Measurements from ENCODE around the gene KREMEN2. TPM values are rescaled to one million over a fixed set of nuclear protein-coding genes. Genes with fewer than 3 reads are reported as not detected.
A peak's percentile ranks its signal among the peaks of the same experiment; 100 is the strongest.
"Not testable (repeated sequence)": the region's sequence is repeated elsewhere in the genome, so short reads cannot be mapped to it uniquely, and the experiment has no call there.

KREMEN2 gene, protein sequence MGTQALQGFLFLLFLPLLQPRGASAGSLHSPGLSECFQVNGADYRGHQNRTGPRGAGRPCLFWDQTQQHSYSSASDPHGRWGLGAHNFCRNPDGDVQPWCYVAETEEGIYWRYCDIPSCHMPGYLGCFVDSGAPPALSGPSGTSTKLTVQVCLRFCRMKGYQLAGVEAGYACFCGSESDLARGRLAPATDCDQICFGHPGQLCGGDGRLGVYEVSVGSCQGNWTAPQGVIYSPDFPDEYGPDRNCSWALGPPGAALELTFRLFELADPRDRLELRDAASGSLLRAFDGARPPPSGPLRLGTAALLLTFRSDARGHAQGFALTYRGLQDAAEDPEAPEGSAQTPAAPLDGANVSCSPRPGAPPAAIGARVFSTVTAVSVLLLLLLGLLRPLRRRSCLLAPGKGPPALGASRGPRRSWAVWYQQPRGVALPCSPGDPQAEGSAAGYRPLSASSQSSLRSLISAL
- total RNA-seq: 0.50 and 1.9 TPM in 2 replicates

GRCh38 chr16:2963723-2964474 is at the start of gene KREMEN2:
Gene KREMEN2 (plus strand): TSS chr16:2964275. CDS start chr16:2964521, 246 bp downstream.
- DNase-seq (ENCODE audit: low read depth): no peak

DNA sequence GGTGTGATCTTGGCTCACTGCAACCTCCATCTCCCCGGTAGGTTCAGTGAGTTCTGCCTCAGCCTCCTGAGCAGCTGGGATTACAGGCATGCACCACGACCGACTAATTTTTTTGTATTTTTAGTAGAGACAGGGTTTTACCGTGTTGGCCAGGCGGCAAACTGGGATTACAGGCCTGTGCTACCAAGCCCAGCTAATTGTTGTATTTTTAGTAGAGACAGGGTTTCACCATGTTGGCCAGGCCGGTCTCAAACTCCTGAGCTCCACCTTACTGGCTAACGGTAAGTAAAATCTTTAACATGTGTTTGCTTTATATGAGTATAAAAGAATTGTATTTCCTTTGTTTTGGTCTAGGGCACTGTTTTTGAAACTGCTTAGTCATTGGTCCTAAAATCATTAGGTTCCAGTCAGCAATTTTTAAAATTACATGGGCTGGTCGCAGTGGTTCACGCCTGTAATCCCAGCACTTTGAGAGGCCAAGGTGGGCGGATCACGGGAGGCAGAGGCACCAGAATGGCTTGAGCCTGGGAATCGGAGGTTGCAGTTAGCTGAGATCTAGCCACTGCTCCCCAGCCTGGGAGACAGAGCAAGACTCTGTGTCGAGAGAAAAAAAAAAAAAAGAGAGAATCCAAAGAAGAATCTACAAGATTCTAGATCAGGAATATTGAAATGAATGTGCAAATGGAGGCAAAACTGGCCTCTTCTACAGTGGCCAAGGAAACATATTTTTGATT is 48.7 kb upstream of the KREMEN2 start:
- DNase-seq (ENCODE audit: low read depth): no peak

DNA sequence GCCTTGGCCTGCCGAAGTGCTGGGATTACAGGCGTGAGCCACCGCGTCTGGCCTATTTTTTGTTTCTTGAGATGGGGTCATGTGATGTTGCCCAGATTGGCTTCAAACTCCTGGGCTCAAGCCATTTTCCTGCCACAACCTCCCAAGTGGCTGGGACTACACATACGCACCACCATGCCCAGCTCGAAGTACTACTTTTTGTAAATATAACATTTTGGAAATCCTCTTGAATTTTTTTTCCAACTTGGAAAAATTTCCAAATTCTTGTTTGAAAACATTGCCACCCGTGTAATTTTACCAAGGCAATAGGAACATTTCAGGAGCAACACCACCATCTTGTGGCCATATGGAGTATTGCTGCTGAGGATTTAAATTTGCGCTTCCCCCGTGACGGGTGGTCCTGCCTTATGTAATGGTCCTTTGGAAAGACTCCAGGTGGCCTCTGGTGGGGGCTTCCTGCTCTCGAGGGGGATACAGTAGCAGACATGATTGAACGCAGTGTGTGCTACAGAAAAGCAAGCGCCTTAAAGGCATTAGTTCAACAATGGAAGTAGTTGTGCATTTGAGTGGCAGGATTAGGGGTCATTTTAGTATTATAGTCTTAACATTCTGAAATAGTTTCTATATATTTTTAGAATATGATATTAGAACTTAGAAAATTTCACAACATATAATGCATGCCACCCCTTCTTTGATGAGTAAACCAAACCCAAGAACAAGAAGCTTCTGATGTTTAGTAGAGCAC is 44.4 kb upstream of the KREMEN2 start:
- DNase-seq (ENCODE audit: low read depth): peak; percentile 58

GRCh38 chr16:2923481-2923880 is 40.6 kb upstream of the KREMEN2 start:
- no peak for DNase-seq (ENCODE audit: low read depth)

DNA sequence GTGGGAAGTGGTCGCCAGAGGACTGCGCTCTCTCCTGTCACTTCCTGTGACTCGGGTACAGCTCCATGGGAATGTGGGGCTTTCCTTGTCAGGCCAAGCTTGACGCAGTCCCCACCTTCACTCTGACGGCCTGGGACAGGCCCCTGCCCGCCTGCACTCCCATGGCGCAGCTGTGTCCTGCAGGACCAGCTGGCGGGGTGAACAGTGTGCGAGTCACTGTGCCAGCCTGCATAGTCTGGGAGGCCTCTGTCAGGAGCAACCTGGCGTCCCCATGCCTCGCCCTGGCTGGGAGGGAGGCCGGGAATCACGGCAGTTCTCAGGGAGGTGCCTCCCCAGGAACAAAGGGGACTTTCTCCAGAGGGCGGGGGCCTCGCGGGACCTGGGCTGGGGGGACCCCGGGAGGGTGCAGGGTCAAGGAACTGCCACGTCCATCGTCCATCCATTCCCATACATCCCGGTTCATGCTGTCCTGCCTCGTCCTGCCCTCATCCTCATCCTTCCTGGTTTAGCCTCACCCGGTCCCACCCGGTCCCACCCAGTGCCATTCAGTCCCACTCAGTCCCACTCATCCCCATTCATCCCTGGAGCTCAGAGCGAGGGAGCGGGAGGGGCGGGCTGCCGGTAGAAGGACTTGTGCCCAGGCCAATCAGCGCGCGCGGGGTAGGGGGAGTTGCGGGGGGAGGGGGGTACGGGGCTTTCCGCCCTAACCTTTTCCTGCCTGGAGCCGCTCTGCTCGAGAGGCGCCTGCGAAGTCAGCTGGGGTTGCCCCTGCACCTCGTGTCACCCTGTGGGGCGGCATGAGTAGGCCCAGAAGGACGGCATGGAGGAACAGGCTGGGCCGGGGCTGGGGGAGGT is 38.9 kb upstream of the KREMEN2 start:
- no peak for DNase-seq (ENCODE audit: low read depth)

- no peak for DNase-seq (ENCODE audit: low read depth)
These were observed 38.0 kb upstream of the KREMEN2 start for GRCh38 chr16:2925951-2926649.

- DNase-seq (ENCODE audit: low read depth): no peak
These were observed 37.5 kb upstream of the KREMEN2 start for GRCh38 chr16:2926650-2926999.

DNA sequence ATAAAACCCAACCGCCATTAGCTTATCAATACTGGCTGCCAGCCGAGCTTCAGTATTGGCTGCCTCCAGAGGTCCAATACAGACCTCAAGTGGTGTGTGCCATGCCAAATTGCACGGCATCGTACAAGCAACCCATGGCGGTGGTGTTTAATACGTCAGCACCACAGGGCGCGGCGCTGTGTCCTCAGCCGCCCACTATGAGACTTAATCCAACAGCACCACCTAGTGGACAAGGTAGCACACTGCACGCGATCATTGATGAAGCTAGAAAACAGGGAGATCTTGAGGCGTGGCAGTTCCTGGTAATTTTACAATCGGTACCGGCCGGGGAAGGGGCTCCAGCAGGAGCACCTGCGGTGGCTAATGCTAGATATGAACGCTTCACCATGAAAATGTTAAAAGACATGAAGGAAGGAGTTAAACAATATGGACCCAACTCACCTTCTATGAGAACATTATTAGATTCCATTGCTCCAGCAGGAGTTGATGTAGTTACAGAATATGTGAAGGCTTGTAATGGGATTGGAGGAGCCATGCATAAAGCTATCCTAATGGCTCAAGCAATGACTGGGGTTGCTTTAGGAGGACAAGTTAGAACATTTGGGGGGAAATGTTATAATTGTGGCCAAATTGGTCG is 36.9 kb upstream of the KREMEN2 start:
- DNase-seq (ENCODE audit: low read depth): peak; percentile 65

DNA sequence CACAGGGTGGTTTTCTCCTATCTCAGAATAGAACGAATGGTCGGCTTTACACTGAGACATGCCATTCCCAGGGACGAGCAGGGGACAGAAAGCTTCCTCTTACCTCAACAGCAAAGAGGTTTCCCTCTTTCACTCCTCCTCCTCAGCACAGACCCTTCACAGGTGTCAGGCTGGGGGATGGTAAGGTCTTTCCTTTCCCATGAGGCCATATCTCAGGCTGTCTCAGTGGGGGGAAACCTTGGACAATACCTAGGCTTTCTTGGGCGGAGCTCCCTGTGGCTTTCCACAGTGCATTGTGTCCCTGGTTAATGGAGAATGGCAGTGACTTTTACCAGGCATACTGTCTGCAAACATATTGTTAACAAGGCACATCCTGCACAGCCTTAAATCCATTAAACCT is 35.9 kb upstream of the KREMEN2 start:
- DNase-seq (ENCODE audit: low read depth): not testable (repeated sequence)

DNA sequence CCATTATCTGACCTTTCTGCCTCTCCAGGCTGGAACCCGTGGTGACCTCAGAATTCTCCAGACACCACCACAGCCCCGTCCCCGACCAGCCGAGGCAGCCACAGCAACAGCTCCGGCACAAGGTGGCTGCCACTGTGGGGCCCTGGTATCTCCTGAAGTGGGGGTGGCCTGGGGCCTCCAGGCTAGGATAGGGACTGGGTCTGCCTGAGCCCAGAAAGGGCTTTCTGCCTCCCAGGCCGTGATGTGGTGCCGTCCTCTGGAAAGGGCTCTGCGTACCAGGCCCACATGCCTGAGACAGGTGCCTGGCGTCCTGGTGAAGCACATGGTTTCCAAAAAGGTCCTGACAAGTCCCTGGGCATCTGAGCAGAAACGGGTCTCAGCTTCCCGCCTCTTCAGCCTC is 35.3 kb upstream of the KREMEN2 start:
- no peak for DNase-seq (ENCODE audit: low read depth)

DNA sequence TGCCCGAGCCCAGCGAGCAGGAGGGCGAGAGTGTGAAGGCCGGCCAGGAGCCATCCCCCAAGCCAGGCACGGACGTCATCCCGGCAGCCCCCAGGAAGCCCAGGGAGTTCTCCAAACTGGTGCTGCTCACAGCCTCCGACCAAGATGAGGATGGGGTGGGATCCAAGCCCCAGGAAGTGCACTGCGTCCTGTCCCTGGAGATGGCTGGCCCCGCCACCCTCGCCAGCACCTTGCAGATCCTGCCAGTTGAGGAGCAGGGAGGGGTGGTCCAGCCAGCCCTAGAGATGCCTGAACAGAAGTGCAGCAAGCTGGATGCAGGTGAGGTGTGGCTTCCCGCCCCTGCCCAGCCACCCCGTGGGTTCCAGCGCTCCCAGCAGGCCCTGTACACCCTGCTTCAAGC is 34.4 kb upstream of the KREMEN2 start:
- no peak for DNase-seq (ENCODE audit: low read depth)

DNA sequence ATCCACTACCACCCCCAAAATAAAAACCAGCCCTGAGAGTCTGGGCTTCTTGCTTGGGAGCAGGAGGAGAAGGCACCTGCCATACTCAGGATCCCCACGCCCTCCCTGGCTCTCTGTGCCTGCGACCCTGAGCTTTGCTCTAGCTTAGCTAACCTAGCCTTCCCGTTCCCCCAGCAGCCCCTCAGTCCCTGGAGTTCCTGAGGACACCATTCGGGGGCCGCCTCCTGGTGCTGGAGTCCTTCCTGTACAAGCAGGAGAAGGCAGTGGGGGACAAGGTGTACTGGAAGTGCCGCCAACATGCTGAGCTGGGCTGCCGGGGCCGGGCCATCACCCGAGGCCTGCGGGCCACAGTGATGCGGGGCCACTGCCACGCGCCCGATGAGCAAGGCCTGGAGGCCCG is 33.8 kb upstream of the KREMEN2 start:
- no peak for DNase-seq (ENCODE audit: low read depth)

GRCh38 chr16:2931231-2931914 is 32.7 kb upstream of the KREMEN2 start:
- not testable (repeated sequence) for DNase-seq (ENCODE audit: low read depth)

DNA sequence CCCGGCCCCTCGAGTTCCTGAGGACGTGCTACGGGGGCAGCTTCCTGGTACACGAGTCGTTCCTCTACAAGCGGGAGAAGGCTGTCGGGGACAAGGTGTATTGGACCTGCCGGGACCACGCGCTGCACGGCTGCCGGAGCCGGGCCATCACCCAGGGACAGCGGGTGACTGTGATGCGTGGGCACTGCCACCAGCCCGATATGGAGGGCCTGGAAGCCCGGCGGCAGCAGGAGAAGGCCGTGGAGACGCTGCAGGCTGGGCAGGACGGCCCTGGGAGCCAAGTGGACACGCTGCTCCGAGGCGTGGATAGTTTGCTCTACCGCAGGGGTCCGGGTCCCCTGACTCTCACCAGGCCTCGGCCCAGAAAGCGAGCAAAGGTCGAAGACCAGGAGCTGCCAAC is 30.9 kb upstream of the KREMEN2 start:
- DNase-seq (ENCODE audit: low read depth): no peak

- no peak for DNase-seq (ENCODE audit: low read depth)
These were observed 30.4 kb upstream of the KREMEN2 start for GRCh38 chr16:2933701-2934100.

DNA sequence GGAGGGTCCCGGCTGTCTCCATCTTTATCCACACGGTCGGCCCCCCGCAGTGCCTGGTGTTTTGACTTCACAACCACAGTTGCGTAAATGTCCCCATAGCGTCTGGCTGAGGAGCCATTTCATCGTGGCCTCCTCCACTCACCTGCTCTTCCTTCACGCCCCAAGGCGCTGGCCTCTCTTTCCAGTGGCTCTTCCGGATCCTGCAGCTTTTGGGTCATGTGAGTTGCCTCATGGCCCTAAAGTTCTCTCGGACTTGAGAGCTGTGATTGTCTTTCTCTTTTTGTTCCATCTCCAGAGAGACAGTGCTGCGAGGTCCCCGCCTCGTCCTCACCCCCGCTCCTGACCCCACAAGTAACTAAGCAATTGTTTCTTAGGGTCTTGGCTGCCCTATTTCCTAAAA is 29.6 kb upstream of the KREMEN2 start:
- DNase-seq (ENCODE audit: low read depth): no peak

DNA sequence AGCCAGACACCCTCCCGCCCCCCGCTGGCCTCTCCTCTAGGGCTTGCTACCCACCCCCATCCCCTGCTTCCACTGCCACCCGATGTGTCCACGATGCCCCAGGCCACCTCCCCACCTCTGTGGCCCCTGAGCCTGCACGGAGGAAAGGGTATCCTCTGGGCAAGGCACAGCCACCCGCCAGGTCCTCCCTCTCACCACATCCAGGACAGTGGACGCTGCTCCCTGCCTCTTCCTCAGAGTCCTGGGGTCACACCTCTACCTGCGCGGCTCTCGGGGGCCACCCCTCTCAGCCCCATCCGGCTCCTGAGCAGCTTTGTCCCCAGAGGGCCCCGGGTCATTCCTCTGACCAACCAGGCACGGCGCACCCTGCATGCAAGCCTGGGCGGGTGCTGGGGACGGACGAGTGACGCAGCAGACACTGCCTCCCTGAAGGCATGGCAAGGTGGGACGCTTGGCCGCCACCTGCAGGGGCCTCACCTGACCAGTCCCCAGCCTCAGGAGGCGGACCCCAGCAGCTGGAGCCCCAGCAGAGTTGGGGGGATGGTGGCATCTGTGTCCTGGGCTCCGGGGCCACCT is 27.6 kb upstream of the KREMEN2 start:
- DNase-seq (ENCODE audit: low read depth): no peak

GRCh38 chr16:2937170-2937569 is 26.9 kb upstream of the KREMEN2 start:
- DNase-seq (ENCODE audit: low read depth): no peak

DNA sequence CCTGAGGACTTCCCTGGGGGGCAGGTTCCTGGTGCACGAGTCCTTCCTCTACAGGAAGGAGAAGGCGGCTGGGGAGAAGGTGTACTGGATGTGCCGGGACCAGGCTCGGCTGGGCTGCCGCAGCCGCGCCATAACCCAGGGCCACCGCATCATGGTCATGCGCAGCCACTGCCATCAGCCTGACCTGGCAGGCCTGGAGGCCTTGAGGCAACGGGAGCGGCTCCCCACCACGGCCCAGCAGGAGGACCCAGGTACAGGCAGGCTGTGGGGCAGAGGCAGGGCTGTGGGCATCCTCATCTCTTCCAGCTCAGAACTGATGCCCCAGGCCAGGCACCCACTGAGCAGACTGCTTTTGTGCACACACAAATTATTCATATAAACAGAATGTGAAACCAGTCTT is 25.9 kb upstream of the KREMEN2 start:
- DNase-seq (ENCODE audit: low read depth): no peak
